ENCODE measurements around the gene ARHGAP22. TPM values are rescaled to one million over a fixed set of nuclear protein-coding genes. Genes with fewer than 3 reads are reported as not detected.

Gene ARHGAP22
- total RNA-seq, 1 experiment from 2014 or later, result 9.9 TPM

GRCh38 chr10:48651293-48651692 lies 46.4 kb upstream of the ARHGAP22 start (continued):
- no peak for TF ChIP-seq ZBTB33 (IDR thresholded peaks at IDR 0.05; ENCODE audit: extremely low read depth, insufficient replicate concordance, low read length)
- no peak for TF ChIP-seq CEBPB (IDR thresholded peaks at IDR 0.05; ENCODE audit: low read depth)

GRCh38 chr10:48649349-48649944 lies 44.6 kb upstream of the ARHGAP22 start:
- Histone ChIP-seq H3K27me3 (ENCODE audit: insufficient read depth, low read length) (no peaks in the 10 kb centered on the region), H3K27ac (ENCODE audit: low read depth, low read length) (no peak overlapping the region), H3K9ac (ENCODE audit: low read length) (no peak overlapping the region), H3K9me3 (ENCODE audit: control insufficient read depth in 1 of 2, insufficient read depth in 1 of 2, low read depth in 1 of 2, low read length in 2 of 2) (no peaks in the 10 kb centered on the region), H3K79me2 (ENCODE audit: insufficient read depth, low read length) (no peaks in the 10 kb centered on the region), H3K4me3 (replicated peaks in 1 of 2; ENCODE audit: low read depth in 1 of 2, low read length in 2 of 2) (no peak overlapping the region), H3K4me2 (ENCODE audit: low read length) (no peak overlapping the region), H4K20me1 (ENCODE audit: insufficient read depth) (no peaks in the 10 kb centered on the region), H2AFZ (ENCODE audit: low read depth, low read length, poor library complexity, severe bottlenecking) (no peak overlapping the region), H3K36me3 (ENCODE audit: control insufficient read depth in 1 of 2, insufficient read depth in 2 of 2, low read length in 2 of 2) (no peaks in the 10 kb centered on the region), H3K9me2 (ENCODE audit: insufficient read depth) (no peaks in the 10 kb centered on the region), H3K4me1 (ENCODE audit: control insufficient read depth in 1 of 2, insufficient read depth in 2 of 2, low read length in 2 of 2) (no peaks in the 10 kb centered on the region)
- ChIA-PET RAD21 (ENCODE audit: low non-redundant PET in 1 of 2, low total read pairs in 2 of 2, uncharacterized antibody in 2 of 2, unreplicated experiment in 2 of 2) (no interaction called here), CTCF (no interaction called here), POLR2A (interaction anchor here (0.7 kb wide), 1 partner anchor 47 kb away, joined by 6 read pairs; no protein-coding TSS in a partner anchor)
- DNase-seq (ENCODE audit: low read depth, low spot score) (no peak), ATAC-seq (no peak; the same call in 1 of the 2 replicates)
- intact Hi-C loops (cut with micrococcal nuclease), result loop anchor here (5.0 kb wide), 1 partner anchor 287 kb away; no protein-coding TSS in a partner anchor
- BruUV-seq (replicated peaks), result no TSS peak
- no peak for TF ChIP-seq CBX3 (IDR thresholded peaks at IDR 0.05; ENCODE audit: low read depth)
- TF ChIP-seq YY1 (IDR thresholded peaks at IDR 0.05; ENCODE audit: extremely low read depth, insufficient replicate concordance, low read depth, low read length), result no peak
- no peak for TF ChIP-seq SRF (IDR thresholded peaks at IDR 0.05; ENCODE audit: low read depth)
- TF ChIP-seq POLR2AphosphoS5 (IDR thresholded peaks at IDR 0.05; ENCODE audit: low read depth, low read length), result no peak
- no peak for TF ChIP-seq EZH2 (IDR thresholded peaks at IDR 0.05)
- no peak for TF ChIP-seq SP1 (IDR thresholded peaks at IDR 0.05; ENCODE audit: low read depth)
- no peak for TF ChIP-seq ATF3 (IDR thresholded peaks at IDR 0.05)
- TF ChIP-seq REST (IDR thresholded peaks at IDR 0.05; ENCODE audit: low read depth), result no peak
- no peak for TF ChIP-seq JUND (IDR thresholded peaks at IDR 0.05)
- no peak for TF ChIP-seq TCF7L2 (IDR thresholded peaks at IDR 0.05; ENCODE audit: borderline replicate concordance, extremely low read depth, insufficient read depth, insufficient read length)
- no peak for TF ChIP-seq CTCF (IDR thresholded peaks at IDR 0.05 in 2 of 3, conservative IDR thresholded peaks at IDR 0.05 in 1 of 3; ENCODE audit: borderline replicate concordance in 1 of 3, insufficient read depth in 1 of 3, low read depth in 2 of 3, low read length in 2 of 3)
- no peak for TF ChIP-seq POLR2A (IDR thresholded peaks at IDR 0.05; ENCODE audit: borderline replicate concordance, extremely low read depth, insufficient read depth, insufficient read length)
- TF ChIP-seq EGR1 (IDR thresholded peaks at IDR 0.05; ENCODE audit: low read depth), result no peak
- TF ChIP-seq ZFX (IDR thresholded peaks at IDR 0.05), result no peak

Data from HCT116 (cell line).